ENCODE data around the gene CHRDL1.
"Not testable (repeated sequence)": the region's sequence is repeated elsewhere in the genome, so short reads cannot be mapped to it uniquely, and the experiment has no call there.

CHRDL1 gene

GRCh38 chrX:110657073-110657472, 138.5 kb downstream of the CHRDL1 start:
- no peak for DNase-seq

- DNase-seq: not testable (repeated sequence)
Measured at GRCh38 chrX:110654280-110654679, 141.3 kb downstream of the CHRDL1 start.

- DNase-seq: no peak
Measured at GRCh38 chrX:110646386-110646785, 149.2 kb downstream of the CHRDL1 start.

Data from fibroblast of skin of scalp (primary cell).